B cell (primary cell): Measurements from ENCODE around the gene ALDOA. TPM values are rescaled to one million over a fixed set of nuclear protein-coding genes. Genes with fewer than 3 reads are reported as not detected.
A peak's percentile ranks its signal among the peaks of the same experiment; 100 is the strongest.

Source experiments
- ATAC-seq: fragments of 200-7000 bp; cut with Tn5 transposase; one replicate; pipeline ENCODE4 v1.10.0; 2021; ENCODE audit warnings: low read depth, mild to moderate bottlenecking, moderate number of reproducible peaks, moderate library complexity
- CTCF ChIA-PET: fragments of 350-600 bp; sonication (Branson Sonifier 250); formaldehyde crosslinking; loops from one replicate; lab custom pipeline; 2021; ENCODE audit warnings: antibody characterized with exemption, inconsistent platforms; lab: Charles Lee
- POLR2A ChIA-PET: fragments of 350-600 bp; sonication (Branson Sonifier 250); formaldehyde crosslinking; loops from one replicate; lab custom pipeline; 2021; ENCODE audit warnings: antibody characterized with exemption; lab: Charles Lee
- DNase-seq: peaks from one replicate; pipeline ENCODE4 v3.0.0; 2013
- H2AFZ ChIP-seq: 2 replicates; pipeline ENCODE4 v1.6.1; 2012; ENCODE audit warnings: mild to moderate bottlenecking, low read depth, low read length; ENCODE audit not compliant: insufficient read depth, poor library complexity, severe bottlenecking
- H3K27ac ChIP-seq, 2 donors: 1 replicate in 1 of 2; 2 replicates in 1 of 2; pipeline ENCODE4 v1.5.1; 2012 to 2013; ENCODE audit warnings: low read length in 2 of 2, mild to moderate bottlenecking in 2 of 2, moderate library complexity in 1 of 2
- H3K27me3 ChIP-seq, 4 experiments: fragments of 200-600 bp in 1 of 4; sonication (generic) in 1 of 4; replicated peaks in 1 of 4; 1 replicate in 2 of 4; 2 replicates in 2 of 4; pipeline versions ENCODE4 v1.6.1 to v1.7.0; 2013 to 2016; ENCODE audit warnings: low read length in 3 of 4, mild to moderate bottlenecking in 2 of 4, mixed read lengths in 1 of 4, moderate library complexity in 1 of 4; ENCODE audit not compliant: insufficient read depth in 4 of 4, control insufficient read depth in 3 of 4; ENCODE audit errors: control extremely low read depth in 1 of 4
- H3K36me3 ChIP-seq, 2 experiments: replicated peaks in 1 of 2; 1 replicate in 1 of 2; 2 replicates in 1 of 2; pipeline versions ENCODE4 v1.6.1 to v1.7.1; 2013; ENCODE audit warnings: low read length in 1 of 2; ENCODE audit not compliant: insufficient read depth in 2 of 2, control insufficient read depth in 1 of 2; ENCODE audit errors: control extremely low read depth in 1 of 2, extremely low read depth in 1 of 2
- H3K4me1 ChIP-seq, 2 donors: fragments of 200-600 bp in 1 of 2; sonication (generic) in 1 of 2; 1 replicate in 1 of 2; 2 replicates in 1 of 2; pipeline versions ENCODE4 v1.5.1 to v1.6.1; 2013 to 2017; ENCODE audit warnings: low read length in 2 of 2; ENCODE audit not compliant: control insufficient read depth in 2 of 2, insufficient read depth in 2 of 2
- H3K4me2 ChIP-seq: replicated peaks from 2 replicates; pipeline ENCODE3; 2012; ENCODE audit warnings: mild to moderate bottlenecking, low read depth, low read length; ENCODE audit not compliant: poor library complexity, severe bottlenecking
- H3K4me3 ChIP-seq, 5 experiments: fragments of 200-600 bp in 1 of 5; sonication (generic) in 1 of 5; 1 replicate in 3 of 5; 2 replicates in 2 of 5; pipeline versions ENCODE4 v1.5.1 to v1.7.0; 2011 to 2016; ENCODE audit warnings: low read length in 4 of 5, mild to moderate bottlenecking in 4 of 5, low read depth in 2 of 5, control low read depth in 1 of 5, moderate library complexity in 1 of 5; ENCODE audit not compliant: insufficient read depth in 1 of 5; ENCODE audit errors: control extremely low read depth in 1 of 5, extremely low read depth in 1 of 5
- H3K79me2 ChIP-seq: fragments of 200-600 bp; sonication (generic); one replicate; pipeline ENCODE4 v1.6.0; 2016; ENCODE audit warnings: low read length; ENCODE audit not compliant: control insufficient read depth, insufficient read depth
- H3K9ac ChIP-seq: fragments of 200-600 bp; sonication (generic); 2 replicates; pipeline ENCODE4 v1.6.1; 2017; ENCODE audit warnings: mild to moderate bottlenecking, low read length, moderate library complexity
- H3K9me3 ChIP-seq, 3 donors: one replicate each; pipeline versions ENCODE4 v1.6.1 to v1.7.1; 2013; ENCODE audit warnings: low read length in 2 of 3; ENCODE audit not compliant: control insufficient read depth in 2 of 3, insufficient read depth in 1 of 3; ENCODE audit errors: control extremely low read depth in 1 of 3
- H4K20me1 ChIP-seq: 2 replicates; pipeline ENCODE4 v1.6.0; 2012; ENCODE audit warnings: mild to moderate bottlenecking, low read length; ENCODE audit not compliant: insufficient read depth, control insufficient read depth, poor library complexity, severe bottlenecking
- H3K27ac Mint-ChIP-seq: one replicate; pipeline ENCODE4 v1.8.0; 2021; ENCODE audit warnings: mixed read lengths
- H3K27me3 Mint-ChIP-seq: one replicate; pipeline ENCODE4 v1.8.0; 2021; ENCODE audit warnings: mixed read lengths
- H3K4me1 Mint-ChIP-seq: one replicate; pipeline ENCODE4 v1.8.0; 2021; ENCODE audit warnings: mixed read lengths
- H3K4me3 Mint-ChIP-seq: one replicate; pipeline ENCODE4 v1.8.0; 2021; ENCODE audit warnings: mixed read lengths
- H3K9me3 Mint-ChIP-seq: one replicate; pipeline ENCODE4 v1.8.0; 2022; ENCODE audit warnings: mixed read lengths; ENCODE audit not compliant: insufficient read depth
- CTCF ChIP-seq: fragments of 200-600 bp; IDR thresholded peaks from one replicate; pipeline ENCODE4 v1.8.0; 2022; ENCODE audit warnings: antibody characterized with exemption, mild to moderate bottlenecking
- EZH2 ChIP-seq: IDR thresholded peaks from 2 replicates; pipeline ENCODE4 v1.6.1; 2012; ENCODE audit warnings: borderline replicate concordance, low read depth, mild to moderate bottlenecking, moderate library complexity, low read length; ENCODE audit not compliant: insufficient read depth, poor library complexity, severe bottlenecking
- WGBS: methylation state at CpG from one replicate; pipeline ENCODE4 v1.1.5; 2013; ENCODE audit warnings: missing lambda C conversion rate; ENCODE audit not compliant: insufficient coverage; 5-methylcytosine and 5-hydroxymethylcytosine counted together
- intact Hi-C: fragments of 100-400 bp; cut with micrococcal nuclease; formaldehyde crosslinking; loops from one replicate; pipeline ENCODE4 v1.10.0; 2022
- polyA plus RNA-seq: library from polyadenylated mRNA; depleted of rRNA; stranded (reverse); fragments of >200 nt; gene quantifications from 2 replicates; pipeline ENCODE4 v1.2.3, GENCODE V29; 2012
- total RNA-seq, 2 donors: library from RNA; stranded (reverse); fragments of 120-200 nt in 1 of 2; gene quantifications; 1 replicate in 1 of 2; 2 replicates in 1 of 2; pipeline versions ENCODE4 v1.2.3 to v1.2.4, GENCODE V29; 2013 to 2022

ALDOA gene
- total and polyA plus RNA-seq, 2 donors (not counting 1 experiment from before 2014, with no cell fraction given) = 329 to 343 TPM

GRCh38 chr16:30028438-30029076, 37.0 kb upstream of the ALDOA start:
- no peaks in the 10 kb centered on the region for H3K36me3 ChIP-seq
- Mint-ChIP-seq H3K27me3 (peaks cover 53% of the 10 kb centered on the region), H3K4me1 (peaks cover 10% of the 10 kb centered on the region), H3K27ac (no peak overlapping the region), H3K4me3 (no peak overlapping the region), H3K9me3 (no peaks in the 10 kb centered on the region)
- H2AFZ ChIP-seq = no peak overlapping the region
- H4K20me1 ChIP-seq = no peaks in the 10 kb centered on the region
- 15% methylated on average over 14 of the region's 18 CpGs for WGBS
- no peaks in the 10 kb centered on the region for H3K79me2 ChIP-seq
- ChIA-PET POLR2A (no interaction called here), CTCF (no interaction called here)
- ATAC-seq = peak; percentile 45
- TF ChIP-seq CTCF (no peak), EZH2 (no peak)
- H3K4me1 ChIP-seq = peaks cover 10 to 21% of the 10 kb centered on the region in 2 donors
- H3K9me3 ChIP-seq = peaks cover 0 to 15% (median 0%) of the 10 kb centered on the region in 3 donors
- H3K4me3 ChIP-seq = no peak overlapping the region
- peaks cover 0 to 61% (median 28%) of the 10 kb centered on the region in 4 experiments for H3K27me3 ChIP-seq
- H3K9ac ChIP-seq = no peak overlapping the region
- intact Hi-C loops = no loop called here
- H3K4me2 ChIP-seq = no peak overlapping the region
- DNase-seq = no peak
- H3K27ac ChIP-seq = no peak overlapping the region

DNA sequence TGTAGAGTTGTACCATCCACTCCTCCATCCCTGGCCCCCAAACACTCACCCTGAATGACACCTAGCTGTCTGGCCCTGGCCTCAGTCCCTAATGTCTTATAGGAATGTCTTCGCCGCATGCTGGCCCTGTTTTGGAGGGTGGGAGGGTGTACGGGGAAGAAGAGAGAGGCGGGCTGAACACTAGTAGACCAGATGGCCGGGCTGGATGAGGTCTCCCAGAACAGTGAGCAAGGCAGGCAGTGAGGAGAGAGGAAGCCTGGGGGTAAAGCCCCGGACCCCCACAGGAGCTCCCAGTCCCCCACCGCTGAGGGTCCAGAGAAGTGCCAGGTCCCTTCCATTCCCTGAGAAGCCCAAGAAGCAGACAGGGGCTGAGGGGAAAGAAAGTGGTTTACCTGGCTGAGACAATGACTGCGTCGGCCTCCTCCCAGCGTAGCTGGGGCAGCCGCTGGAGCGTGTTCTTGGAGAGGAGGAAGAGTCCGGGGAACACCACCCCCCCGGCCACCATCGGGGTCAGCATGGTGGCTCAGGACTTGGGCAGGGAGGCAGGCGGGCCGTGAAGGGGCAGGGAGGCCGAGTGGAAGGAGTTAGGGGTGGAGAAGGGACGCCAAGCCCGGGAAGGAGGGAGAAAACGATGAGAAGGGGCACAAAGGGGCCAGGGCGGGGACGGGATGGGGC, 35.4 kb upstream of the ALDOA start:
- WGBS = 27% methylated on average over 19 of the region's 23 CpGs
- Histone ChIP-seq H3K27me3 (peaks cover 0 to 66% (median 29%) of the 10 kb centered on the region in 4 experiments), H3K4me1 (peaks cover 10 to 21% of the 10 kb centered on the region in 2 donors), H3K9me3 (peaks cover 0 to 15% (median 0%) of the 10 kb centered on the region in 3 donors), H4K20me1 (no peaks in the 10 kb centered on the region), H3K27ac (no peak overlapping the region), H3K4me3 (no peak overlapping the region), H2AFZ (no peak overlapping the region), H3K4me2 (peak overlapping the region; percentile 56), H3K79me2 (no peaks in the 10 kb centered on the region), H3K9ac (no peak overlapping the region), H3K36me3 (no peaks in the 10 kb centered on the region)
- peaks cover 10% of the 10 kb centered on the region for H3K4me1 Mint-ChIP-seq
- H3K27me3 Mint-ChIP-seq = peaks cover 55% of the 10 kb centered on the region
- no peaks in the 10 kb centered on the region for H3K9me3 Mint-ChIP-seq
- POLR2A ChIA-PET = no interaction called here
- no peak overlapping the region for H3K27ac Mint-ChIP-seq
- TF ChIP-seq CTCF (no peak), EZH2 (no peak)
- CTCF ChIA-PET = interaction anchor here (1.5 to 3.3 kb wide), 3 partner anchors 9 to 24 kb away, joined by 4 to 18 read pairs (median 5); no protein-coding TSS in a partner anchor
- peak overlapping the region; percentile 5 for H3K4me3 Mint-ChIP-seq
- intact Hi-C loops = no loop called here
- ATAC-seq (no peak), DNase-seq (no peak)
